NCI-H446 treated with DMSO at 0.1 percent for 48 hours (cell line): ENCODE measurements around the gene PDE8A.
"Not testable (repeated sequence)": the region's sequence is repeated elsewhere in the genome, so short reads cannot be mapped to it uniquely, and the experiment has no call there.

Source experiments
- DNase-seq: peaks from one replicate; lab custom pipeline; 2025; lab: John Stamatoyannopoulos, UW

PDE8A gene

GRCh38 chr15:84991014-84991712, 9.5 kb downstream of the PDE8A start:
- no peak for DNase-seq

DNA sequence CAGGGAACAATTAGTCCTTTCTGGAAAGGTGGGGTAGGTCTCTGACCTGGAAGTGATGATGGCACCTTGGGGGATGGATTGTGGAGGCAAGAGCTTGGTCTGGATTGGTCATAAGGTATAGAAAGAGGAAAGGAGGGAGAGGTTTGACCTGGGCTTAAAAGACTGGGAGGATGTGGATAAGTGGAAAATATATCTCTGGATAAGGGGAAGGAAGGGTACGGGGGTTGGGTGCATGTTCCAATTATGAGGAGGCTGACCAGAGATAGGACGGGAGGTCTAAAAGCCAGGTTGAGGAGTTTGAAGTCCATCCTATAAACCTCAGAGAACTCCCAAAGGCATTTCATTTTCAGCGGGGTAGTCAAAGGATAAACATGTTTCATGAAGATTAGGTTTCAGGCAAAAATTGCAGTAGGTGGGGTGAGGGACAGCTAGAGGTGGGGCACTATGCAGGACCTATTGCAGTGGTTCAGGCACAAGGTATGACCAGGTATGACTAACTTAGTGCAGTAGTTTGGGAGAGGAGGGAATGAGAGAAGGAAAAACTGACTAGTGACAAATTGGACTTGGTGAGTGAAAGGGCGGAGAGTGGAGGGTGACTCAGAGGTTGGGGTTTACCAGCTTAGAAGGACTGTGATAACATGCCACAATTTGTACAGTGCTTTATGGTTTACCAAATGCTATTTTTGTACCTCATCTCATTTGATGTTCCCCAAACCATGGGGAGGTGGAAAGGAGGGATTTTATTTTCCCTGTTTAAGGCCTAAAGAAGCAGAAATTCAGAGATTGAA, 10.7 kb downstream of the PDE8A start:
- DNase-seq = no peak

- DNase-seq = no peak
Measured at GRCh38 chr15:84996055-84996454, 14.4 kb downstream of the PDE8A start.

DNA sequence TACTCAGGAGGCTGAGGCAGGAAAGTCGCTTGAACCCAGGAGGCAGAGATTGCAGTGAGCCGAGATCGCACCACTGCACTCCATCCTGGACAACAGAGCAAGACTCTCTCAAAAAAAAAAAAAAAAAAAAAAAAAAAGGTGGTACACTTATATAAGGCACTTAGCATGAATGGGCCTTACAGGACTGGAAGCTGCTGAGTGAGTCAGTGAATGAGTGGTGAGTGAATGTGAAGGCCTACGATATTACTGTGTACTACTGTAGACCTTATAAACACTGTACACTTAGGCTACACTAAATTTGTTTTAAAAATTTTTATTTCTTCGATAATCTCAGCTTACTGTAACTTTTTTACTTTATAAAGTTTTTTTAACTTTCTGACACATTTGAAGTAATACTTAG, 15.1 kb downstream of the PDE8A start:
- DNase-seq = not testable (repeated sequence)

GRCh38 chr15:84997214-84997613, 15.6 kb downstream of the PDE8A start:
- not testable (repeated sequence) for DNase-seq

GRCh38 chr15:85000189-85000864, 18.7 kb downstream of the PDE8A start:
- DNase-seq = no peak

DNA sequence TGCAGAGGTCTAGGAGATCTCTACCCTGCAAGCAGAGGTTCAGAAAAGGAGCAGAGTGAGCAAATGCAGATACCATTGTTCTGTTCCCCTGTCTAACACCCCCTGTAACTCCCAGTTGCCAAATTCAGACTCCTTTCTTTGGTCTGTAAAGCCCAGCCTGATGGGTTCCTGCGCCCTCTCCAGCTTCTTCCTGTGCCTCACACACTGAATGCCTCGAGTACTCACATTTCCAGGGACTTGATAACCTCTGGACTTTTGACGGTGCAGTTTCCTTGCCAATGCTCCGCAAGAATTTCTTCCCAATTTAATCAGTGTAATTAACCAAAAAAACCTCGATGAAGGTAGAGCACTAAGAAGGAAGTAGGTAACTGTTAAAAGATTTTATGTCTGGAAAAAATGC, 19.3 kb downstream of the PDE8A start:
- DNase-seq = no peak

DNA sequence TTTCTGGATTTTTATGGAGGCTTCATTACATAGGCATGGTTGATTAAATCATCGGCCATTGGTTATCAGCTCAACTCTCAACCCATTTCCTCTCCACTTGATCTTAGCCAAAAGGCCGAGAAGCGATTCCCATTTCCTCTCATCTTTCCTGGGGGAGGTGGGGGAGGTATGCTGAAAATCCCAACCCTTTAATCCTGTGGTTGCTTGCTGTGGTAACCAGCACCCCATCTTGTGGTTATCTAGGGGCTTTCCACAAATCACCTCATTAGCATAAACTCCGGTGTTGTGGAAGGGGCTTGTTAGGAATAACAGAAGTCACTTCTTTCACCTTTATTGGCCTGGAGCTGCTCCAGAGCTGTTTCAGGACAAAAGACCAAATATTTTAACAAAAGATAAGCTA, 20.9 kb downstream of the PDE8A start:
- DNase-seq = no peak

GRCh38 chr15:85003593-85004312, 22.1 kb downstream of the PDE8A start:
- no peak for DNase-seq

GRCh38 chr15:85004550-85004949, 22.9 kb downstream of the PDE8A start:
- no peak for DNase-seq

DNA sequence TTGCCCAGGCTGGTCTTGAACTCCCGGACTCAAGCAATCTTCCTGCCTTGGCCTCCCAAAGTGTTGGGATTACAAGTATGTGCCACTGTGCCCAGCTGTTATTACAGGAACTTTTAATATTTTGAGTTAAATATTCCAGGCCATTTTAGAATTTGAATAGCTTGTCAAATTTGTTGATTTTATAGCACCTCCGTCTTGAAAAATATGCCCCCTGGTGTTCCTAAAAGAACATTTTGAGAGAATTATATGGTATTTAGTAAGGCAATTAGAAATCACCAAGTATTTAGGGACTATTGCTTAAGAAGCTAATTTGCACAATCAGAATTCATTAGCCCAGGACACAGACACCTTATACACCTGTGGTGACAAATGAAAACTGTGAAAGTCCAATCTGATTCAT, 23.7 kb downstream of the PDE8A start:
- no peak for DNase-seq

DNA sequence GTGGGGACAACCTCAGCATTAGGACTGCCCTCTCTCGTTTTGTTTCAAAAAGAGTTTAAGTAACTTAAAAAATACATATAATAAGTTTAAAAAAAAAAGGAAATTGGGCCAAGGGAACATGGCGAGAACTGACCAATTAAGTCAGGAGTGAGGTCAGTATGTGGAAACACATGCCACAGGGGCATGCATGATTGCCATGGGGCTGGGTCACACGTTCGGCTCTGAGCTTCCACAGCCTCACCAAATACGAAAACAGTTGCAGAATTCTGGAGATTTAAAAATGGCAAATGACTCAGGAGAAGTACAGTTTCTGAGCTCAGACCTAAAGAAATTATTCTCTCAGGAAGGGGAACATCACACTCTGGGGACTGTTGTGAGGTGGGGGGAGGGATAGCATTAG, 24.1 kb downstream of the PDE8A start:
- no peak for DNase-seq

GRCh38 chr15:85006201-85006600, 24.5 kb downstream of the PDE8A start:
- no peak for DNase-seq

GRCh38 chr15:85006655-85007054, 25.0 kb downstream of the PDE8A start:
- DNase-seq = no peak

DNA sequence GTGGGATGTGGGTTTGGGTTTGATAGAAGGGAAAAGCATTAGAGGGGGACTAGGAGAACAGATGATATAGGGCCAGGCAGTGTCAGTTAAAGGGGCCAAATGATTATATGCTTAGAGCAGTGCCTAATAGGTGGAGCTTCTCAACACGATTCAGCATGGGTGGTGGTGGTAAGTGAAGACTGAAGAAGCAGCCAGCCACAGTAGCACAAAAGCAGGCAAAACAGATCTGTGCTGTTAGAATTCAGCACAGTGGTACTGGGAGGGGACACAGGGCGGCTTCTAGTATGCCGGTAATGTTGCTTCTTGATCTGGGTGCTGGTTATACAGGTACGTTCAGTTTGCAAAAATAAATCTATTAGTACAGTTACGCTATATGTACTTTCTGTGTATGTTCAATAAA, 25.5 kb downstream of the PDE8A start:
- no peak for DNase-seq

- DNase-seq = no peak
Measured at GRCh38 chr15:85007741-85008397, 26.2 kb downstream of the PDE8A start.

GRCh38 chr15:85008474-85009260, 27.0 kb downstream of the PDE8A start:
- no peak for DNase-seq

DNA sequence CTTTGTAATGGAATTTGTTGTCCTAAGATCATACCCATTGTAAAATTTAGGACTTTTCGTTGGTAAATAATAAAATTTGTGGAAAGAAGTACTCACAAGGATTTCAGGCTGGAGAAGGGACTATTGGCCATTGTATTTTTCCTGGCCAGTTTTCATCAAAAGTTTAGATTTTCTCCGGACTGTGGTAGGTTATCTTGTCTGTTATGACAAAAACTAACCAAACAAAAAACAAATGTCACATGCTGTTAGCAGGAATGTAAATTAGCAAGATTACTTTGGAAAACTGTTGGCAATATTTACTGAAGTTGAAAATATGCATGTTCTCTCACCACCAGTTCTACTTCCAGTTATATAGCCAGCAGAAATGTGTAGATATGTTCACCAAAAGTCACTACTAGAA, 27.8 kb downstream of the PDE8A start:
- DNase-seq = no peak

DNA sequence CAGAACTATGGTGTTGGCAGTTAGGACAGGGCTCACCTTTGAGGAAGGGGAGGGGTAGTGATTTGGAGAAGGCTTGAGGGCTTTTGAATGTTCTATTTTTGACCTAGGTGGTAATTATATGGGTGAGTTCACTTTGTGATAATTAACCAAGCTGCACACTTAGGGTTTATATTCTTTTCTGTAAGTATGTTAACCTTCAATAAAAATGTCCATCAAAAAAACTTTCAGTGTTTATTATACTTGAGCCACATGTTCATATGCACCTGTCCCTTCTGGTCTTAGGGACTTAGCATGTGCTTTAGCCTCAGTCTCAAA, 28.4 kb downstream of the PDE8A start:
- DNase-seq = no peak

DNA sequence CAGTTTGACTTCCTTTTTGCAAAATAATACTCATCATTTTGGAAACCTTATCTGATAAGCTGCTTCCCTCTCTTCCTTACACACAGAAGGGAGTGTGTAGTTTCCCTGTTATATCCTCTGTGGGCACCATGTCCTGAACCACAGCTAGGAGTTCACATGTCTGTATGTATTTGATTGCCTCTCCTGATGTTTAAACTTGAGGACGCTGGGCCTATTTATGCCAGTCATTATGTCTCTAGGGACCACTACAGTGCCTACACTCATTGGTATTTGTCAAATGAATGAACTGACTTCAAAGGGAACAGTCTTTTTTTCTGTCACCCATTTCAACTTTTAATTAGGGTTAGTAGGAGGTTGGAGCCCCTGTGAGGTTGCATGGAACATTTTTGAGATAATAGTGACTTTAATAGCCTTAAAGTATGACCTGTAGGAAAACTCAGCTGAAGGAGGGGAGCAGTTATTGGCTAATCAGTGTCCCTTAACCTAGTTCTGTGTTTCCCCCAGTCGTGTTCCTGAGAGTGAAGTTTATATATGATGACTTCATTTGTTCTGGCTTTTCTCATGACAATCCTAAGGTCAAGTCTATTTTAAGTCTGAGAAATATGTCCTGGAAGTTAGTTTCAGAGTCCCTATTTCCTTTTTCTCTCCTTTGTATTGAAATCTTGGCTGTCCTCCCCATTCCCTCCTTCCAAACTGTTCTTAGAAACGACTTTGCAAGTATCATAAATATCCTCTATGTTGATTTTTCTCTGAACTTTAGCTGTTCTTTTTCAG, 28.9 kb downstream of the PDE8A start:
- no peak for DNase-seq
